Dermis microvascular lymphatic vessel endothelial cell (primary cell): ENCODE measurements around the gene CDH23. TPM values are rescaled to one million over a fixed set of nuclear protein-coding genes. Genes with fewer than 3 reads are reported as not detected.

Experiments
- DNase-seq, 2 donors: peaks; one replicate each; pipeline versions ENCODE4 v3.0.0 to v3.0.0-alpha.2; 2010; ENCODE audit warnings: low read depth in 2 of 2
- total RNA-seq: library from RNA; depleted of rRNA; stranded (reverse); fragments of >200 nt; gene quantifications from 2 replicates; pipeline ENCODE4 v1.2.1, GENCODE V29; 2014

Gene CDH23
- total RNA-seq, 1 donor from 2014 or later = under 0.01 TPM

DNA sequence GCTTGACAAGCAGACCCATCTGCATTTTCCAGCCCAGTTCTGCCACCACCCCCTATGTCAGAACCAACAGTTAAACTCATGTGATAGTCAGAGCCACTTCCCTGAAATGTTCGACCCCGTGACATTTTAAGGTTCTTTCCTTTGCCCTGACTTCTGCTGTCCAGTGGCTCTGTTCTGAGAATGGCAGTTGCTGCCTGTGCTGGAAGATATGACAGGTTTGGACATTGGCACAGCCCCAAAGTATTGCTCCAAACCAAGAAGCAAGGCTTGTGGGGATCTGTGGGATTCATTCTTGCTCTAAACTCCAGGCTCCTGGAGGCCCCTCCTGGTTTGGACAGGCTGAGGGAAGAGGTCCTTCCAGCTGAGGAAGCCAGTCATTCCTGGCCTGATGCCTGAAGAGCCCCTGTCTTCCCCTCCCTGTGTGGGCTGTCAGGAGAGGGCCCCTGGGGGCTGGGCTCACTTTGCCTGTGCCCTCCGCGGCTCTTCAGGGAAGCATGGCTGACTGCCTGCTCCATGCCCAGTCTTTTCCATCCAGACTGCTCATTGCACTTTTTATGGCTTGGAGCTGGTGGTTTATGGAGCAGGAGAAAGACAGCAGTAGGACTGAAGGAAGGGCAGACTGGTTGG, 138.0 kb downstream of the CDH23 start:
- no peak for DNase-seq

DNA sequence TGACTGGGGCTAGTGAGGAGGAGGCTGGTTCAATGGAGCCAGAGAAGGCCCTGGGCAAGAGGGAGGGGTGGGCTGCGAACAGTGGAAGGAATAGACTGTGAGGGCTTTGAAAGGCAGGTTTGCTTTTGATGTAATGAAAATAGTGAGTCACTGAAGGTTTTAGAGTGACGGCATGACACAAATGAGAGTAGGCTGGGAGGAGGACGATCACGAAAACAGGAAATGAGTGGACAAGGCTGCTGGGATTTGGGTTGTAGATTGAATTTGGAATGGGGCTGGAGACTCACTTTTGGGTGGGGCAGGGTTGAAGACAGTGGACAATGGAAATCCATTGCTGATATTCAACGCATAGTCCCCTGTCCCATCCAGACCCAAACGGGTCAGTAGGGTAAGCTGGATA, 139.6 kb downstream of the CDH23 start:
- DNase-seq = no peak

DNA sequence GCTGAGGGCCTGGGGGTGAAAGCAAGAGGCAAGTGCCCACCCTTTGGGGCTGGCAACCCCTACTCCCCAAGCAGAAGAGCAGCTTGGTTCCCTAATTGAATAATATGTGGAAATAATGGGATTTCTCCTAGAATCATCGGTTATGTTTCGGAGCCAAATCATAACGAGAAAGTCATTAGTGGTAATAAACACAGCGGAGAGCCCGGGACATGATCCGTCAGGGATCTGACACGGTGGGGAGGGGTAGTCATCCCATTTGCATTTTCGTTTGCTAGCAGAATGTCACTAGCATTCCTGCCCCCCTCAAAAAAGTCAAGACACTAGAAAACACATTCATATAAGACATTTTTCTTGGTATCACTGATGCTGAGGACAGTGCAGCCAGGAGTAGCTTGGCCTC, 140.4 kb downstream of the CDH23 start:
- DNase-seq = no peak

- DNase-seq = no peak
These were observed 141.0 kb downstream of the CDH23 start for GRCh38 chr10:71537681-71538080.

- no peak for DNase-seq
These were observed 142.0 kb downstream of the CDH23 start for GRCh38 chr10:71538608-71539260.

- no peak for DNase-seq
These were observed 142.9 kb downstream of the CDH23 start for GRCh38 chr10:71539442-71540118.

- DNase-seq = no peak
These were observed 145.8 kb downstream of the CDH23 start for GRCh38 chr10:71542478-71542877.

GRCh38 chr10:71543608-71544170, 147.0 kb downstream of the CDH23 start:
- no peak for DNase-seq

GRCh38 chr10:71545001-71545400, 148.3 kb downstream of the CDH23 start:
- no peak for DNase-seq

- no peak for DNase-seq
These were observed 149.5 kb downstream of the CDH23 start for GRCh38 chr10:71546220-71546619.

GRCh38 chr10:71547312-71547711, 150.6 kb downstream of the CDH23 start:
- DNase-seq = no peak

DNA sequence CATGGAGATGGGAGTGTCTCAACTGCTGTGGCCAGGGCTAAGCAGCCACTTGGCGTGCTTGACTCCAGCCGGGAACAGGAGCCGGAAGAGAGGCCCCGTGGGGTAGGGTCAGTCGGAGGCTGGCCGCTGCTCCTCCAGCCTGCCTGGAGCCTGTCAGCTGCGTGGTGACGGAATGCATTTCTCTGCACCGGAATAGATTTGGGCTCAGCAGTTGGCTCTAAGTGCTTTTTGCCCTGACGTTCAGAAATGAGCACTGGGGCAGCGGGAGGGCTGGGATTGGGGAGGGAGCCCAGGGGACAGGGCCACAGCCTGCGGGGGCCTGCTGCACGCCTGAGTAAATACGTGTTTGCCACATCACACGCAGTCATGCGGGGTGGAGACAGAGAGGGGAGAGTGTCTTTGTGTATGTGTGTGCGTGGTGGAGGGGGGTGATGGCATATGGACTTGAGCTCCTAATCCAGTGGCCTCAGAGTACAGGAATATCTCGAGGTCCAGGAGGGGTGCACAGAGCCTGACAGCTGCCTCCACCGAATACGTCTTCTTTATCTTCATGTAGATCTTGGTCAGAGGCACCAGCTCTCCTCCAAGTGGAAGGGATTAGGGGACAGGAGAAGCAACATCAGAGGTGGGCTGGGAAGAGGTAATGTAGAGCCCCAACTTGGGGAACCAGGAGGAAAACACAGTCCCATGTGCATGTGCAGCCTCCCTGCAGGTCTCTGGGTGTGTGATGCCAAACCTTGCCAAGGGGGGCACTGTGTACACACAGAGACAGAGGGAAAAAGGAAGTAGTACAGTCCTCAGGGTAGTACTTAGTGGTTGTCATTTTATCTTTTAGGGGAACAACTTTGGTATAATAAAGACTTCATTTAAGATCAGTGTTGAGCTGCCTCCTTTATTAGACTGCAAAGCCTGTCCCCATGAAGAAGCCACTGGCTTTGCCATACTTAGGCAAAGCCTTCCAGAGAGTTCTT, 151.4 kb downstream of the CDH23 start:
- DNase-seq = peak in 1 of 2 donors; percentile 4

GRCh38 chr10:71549766-71550533, 153.2 kb downstream of the CDH23 start:
- no peak for DNase-seq

DNA sequence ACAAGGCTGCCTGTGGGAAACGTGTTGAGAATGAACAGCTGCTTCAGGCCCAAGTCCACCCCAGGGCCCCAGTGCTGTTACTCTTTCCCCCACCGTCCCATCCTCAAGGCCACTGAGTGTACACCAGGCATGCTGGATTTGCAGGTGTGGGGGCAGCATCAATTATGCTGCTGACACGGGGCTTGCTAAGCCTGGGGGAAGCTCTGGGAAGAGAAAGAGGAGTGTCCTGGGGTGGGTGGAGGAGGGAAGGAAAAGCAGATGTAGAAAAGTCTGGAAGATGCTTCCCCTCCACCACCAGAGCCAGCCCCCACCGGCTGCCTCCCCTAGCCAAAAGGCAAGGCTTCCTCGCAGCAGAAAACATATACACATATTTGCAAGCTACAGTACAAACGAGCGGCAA, 153.9 kb downstream of the CDH23 start:
- DNase-seq = no peak

DNA sequence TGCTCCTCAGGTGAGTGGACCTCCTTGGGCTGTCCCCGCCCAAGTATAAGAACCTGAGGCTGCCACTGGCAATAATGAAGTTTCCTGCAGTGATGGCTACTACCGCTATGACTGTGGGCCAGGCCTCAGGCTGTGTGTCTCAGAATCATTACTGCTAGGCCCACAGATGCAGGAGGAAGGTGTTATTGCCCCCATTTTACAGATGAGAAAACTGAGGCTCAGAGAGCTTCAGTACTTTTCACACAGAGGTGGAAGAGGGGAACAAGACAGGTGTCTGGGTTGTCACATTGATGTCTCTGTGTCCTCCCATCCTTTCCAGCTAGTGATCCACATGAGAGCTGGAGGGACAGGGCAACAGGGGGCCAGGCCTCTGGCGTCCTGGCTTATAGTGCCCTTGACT, 155.2 kb downstream of the CDH23 start:
- DNase-seq = no peak

- no peak for DNase-seq
These were observed 156.7 kb downstream of the CDH23 start for GRCh38 chr10:71553432-71553831.

DNA sequence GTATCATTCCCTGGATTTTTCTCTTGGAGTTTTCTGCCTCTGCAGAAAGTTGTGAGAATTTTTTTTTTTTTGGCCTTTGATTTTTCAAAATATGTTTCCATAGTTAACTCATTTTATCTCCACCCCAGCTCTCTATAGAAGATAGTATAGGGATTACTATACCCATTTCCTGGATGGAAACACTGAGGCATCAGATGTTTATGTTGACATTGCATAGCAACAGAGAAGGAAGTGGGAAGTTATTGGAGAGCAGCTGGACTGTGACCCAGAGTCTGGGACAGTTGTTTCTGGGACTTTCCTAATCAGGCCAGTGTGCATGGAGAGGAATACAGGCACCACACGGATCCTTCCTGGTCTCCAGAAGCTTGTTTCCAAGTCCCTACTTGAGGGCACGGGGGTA, 158.0 kb downstream of the CDH23 start:
- peak; percentile 17 to 49 for DNase-seq

- DNase-seq = no peak
These were observed 158.5 kb downstream of the CDH23 start for GRCh38 chr10:71555087-71555723.

- no peak for DNase-seq
These were observed 159.0 kb downstream of the CDH23 start for GRCh38 chr10:71555724-71556119.

DNA sequence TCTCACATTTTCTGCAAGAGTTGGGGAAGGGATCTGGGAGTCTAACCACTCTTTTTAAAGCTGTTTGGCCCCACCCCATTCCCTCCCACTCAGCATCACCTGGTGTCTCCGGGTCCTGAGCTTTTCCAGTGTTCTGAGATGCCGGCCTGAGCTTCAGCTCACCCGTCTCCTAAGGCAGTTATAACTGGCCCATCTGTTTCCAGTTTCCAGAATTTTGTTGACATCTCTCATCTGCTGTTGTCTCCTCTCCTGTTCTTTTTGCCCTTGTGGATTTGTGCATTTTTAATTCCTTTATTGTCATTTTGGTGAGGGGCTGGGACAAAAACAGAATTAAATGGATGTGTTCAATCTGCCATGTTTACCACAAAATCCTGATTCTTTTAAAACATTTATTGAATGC, 162.3 kb downstream of the CDH23 start:
- no peak for DNase-seq
